ENCODE data around the gene MIDN.
"Not testable (repeated sequence)": the region's sequence is repeated elsewhere in the genome, so short reads cannot be mapped to it uniquely, and the experiment has no call there.

MIDN gene

DNA sequence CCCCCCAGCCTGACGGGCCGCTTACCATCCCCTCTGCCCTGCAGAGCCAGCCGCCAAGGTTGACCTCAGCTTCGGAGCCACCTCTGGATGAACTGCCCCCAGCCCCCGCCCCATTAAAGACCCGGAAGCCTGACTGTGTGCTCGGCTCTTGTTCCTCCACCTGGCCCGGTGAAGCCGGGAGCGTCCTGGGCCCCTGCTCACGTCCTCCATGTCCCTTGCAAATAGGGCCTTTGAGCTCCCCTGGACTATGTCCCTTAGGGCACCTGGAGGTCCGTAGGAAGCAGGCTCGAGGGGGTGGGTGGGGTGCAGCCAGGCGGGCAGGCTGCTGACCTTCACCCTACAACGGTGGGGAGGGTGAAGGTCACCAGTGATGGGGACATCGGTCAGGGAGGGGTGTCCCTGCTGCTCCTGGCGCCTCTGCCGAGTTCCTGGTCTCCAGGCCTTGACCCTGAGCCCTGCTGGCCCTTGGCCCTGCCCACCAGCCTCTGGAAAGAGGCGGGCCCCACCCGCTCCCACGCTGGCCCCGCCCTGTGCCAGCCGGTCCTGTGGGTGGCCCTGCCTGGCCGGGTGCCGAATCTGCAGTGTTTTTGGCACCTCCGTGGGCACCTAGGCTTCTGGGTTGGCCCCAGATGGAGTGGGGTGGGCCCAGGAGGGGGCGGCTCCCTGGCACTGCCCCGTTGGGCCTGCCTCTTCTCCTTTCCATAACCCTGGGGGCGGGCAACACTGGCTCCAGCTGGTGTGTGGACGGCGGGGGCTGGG, 3.5 kb upstream of the MIDN start:
- H3K4me3 ChIP-seq (ENCODE audit: low read depth, low read length), result no peak overlapping the region
- TF ChIP-seq, protein P1, sequence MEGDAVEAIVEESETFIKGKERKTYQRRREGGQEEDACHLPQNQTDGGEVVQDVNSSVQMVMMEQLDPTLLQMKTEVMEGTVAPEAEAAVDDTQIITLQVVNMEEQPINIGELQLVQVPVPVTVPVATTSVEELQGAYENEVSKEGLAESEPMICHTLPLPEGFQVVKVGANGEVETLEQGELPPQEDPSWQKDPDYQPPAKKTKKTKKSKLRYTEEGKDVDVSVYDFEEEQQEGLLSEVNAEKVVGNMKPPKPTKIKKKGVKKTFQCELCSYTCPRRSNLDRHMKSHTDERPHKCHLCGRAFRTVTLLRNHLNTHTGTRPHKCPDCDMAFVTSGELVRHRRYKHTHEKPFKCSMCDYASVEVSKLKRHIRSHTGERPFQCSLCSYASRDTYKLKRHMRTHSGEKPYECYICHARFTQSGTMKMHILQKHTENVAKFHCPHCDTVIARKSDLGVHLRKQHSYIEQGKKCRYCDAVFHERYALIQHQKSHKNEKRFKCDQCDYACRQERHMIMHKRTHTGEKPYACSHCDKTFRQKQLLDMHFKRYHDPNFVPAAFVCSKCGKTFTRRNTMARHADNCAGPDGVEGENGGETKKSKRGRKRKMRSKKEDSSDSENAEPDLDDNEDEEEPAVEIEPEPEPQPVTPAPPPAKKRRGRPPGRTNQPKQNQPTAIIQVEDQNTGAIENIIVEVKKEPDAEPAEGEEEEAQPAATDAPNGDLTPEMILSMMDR (IDR thresholded peaks at IDR 0.05; ENCODE audit: low read depth, low read length, missing control alignments), result no peak
- in situ Hi-C loops (cut with HindIII; ENCODE audit: low sequenced_read_pairs), result no loop called here
- no peak for DNase-seq (ENCODE audit: low read depth)

DNA sequence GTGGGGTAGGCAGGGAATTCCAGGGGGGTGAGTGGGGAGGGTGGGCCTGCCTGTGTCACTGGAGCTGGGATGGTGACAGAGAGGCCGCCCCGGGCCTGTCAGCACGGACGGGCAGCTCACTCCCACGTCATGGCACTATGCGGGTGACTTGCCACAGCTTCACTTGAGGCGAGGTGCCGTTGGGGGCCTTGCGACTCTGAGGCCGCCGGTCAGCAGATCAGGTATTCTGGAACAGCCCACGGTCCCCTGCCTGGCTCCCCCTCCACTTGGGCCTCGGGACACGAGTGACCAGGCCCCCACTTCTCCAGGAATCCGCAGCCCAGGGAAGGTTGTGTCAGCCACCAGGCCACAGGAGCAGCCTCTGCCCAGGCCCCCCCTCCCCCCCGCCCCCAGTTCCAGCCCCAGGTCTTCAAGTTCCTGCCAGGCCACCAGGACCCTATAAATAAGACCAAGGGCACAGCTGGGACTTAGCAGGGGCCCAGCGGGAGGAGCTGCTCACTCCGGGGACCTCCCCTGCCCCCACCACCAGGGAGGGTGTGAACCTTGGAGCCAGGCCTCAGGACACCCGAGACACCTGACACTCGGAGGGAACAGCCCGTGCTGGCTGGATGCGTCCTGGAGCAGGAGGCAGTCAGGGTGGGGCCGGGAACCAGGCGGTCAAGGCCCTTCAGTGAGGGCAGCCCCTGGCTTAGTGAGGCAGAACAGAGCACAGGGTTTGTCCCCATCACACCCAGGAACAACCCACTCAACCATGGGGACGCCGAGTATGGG, 2.7 kb upstream of the MIDN start:
- in situ Hi-C loops (cut with HindIII; ENCODE audit: low sequenced_read_pairs), result no loop called here
- TF ChIP-seq, protein P1 (IDR thresholded peaks at IDR 0.05; ENCODE audit: low read depth, low read length, missing control alignments), result no peak
- H3K4me3 ChIP-seq (ENCODE audit: low read depth, low read length), result no peak overlapping the region
- no peak for DNase-seq (ENCODE audit: low read depth)

DNA sequence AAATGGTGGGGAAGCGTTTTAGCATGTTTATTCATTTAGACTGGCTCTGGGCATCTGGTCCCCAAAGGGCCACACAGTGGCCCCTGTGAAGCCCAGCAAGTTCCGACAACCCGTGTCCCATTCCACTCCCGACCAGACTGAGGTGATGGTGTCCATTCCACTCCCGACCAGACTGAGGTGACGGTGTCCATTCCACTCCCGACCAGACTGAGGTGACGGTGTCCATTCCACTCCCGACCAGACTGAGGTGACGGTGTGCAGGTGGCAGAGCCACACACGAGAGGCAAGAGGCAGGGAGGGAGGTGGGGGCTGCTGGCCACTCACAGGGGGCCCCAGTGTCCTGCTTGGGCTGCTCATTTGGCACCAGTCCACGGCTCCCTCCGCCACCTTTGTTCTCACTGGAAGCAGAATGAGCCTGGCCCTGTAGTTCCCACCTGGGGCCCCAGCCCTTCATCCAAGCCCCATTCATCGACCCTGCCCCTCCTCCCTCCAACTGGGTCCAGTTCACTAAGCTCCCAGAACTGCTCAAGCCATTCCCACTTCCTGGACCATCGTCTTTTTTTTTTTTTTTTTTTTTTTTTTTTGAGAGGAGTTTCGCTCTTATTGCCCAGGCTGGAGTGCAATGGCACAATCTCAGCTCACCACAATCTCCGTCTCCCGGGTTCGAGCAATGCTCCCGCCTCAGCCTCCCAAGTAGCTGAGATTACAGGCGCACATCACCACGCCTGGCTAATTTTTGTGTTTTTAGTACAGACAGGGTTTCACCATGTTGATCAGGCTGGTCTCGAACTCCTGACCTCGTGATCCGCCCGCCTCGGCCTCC, 1.9 kb upstream of the MIDN start:
- DNase-seq (ENCODE audit: low read depth); H3K4me3 ChIP-seq (ENCODE audit: low read depth, low read length); in situ Hi-C loops (cut with HindIII; ENCODE audit: low sequenced_read_pairs): not testable (repeated sequence)

DNA sequence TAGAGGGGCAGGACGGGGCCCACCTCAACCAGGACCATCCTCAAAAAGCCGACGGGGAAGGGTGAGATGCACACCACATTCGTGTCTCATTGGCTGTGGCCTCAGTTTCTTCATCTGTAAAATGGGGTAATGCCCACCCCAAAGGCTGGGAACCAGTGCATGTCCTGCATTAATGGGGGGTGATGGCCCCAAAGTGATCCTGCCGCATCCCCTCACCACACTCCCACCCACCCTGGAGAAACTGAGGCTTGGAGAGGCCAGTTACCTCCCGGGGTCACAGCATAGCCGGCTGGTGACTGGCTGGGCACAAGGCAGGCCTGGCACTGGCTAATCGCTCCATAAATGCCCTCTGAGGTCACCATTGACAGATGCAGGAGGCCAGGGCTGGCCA, 640 bp upstream of the MIDN start:
- in situ Hi-C loops (cut with HindIII; ENCODE audit: low sequenced_read_pairs), result no loop called here
- DNase-seq (ENCODE audit: low read depth), result no peak
- TF ChIP-seq, protein P1 (IDR thresholded peaks at IDR 0.05; ENCODE audit: low read depth, low read length, missing control alignments), result no peak

DNA sequence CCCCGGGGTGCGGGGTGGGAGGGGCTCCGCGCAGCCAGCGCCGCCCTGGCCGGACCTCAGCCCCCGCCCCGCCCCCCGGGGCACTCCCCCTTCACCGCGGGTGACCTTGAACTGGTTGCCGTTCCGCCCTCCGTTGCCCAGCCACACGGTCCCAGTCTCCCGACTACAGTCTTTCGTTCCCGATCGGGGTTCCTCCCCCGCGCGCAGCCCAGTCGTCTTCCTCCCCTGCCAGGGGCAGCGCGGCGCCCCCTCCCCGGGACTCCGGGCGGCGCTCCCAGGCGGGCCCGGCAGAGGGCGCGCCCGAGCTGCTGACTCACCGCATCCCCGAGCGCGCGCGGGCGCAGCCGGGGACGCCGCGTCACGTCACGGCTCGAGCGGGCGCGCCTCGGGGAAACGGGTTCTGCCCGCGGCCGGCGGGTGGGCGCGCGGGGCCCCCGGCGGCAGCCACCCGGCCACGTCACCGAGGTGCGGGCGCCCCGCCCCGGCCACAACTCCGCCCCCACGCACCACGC, 459 bp downstream of the MIDN start:
- in situ Hi-C loops (cut with HindIII; ENCODE audit: low sequenced_read_pairs), result no loop called here
- no peak for DNase-seq (ENCODE audit: low read depth)
- peak overlapping the region; percentile 64 for H3K4me3 ChIP-seq (ENCODE audit: low read depth, low read length)
- TF ChIP-seq, protein P1 (IDR thresholded peaks at IDR 0.05; ENCODE audit: low read depth, low read length, missing control alignments), result peak; percentile 63

More for the DNA sequence above, 640 bp upstream of the MIDN start:
- peak overlapping the region; percentile 64 for H3K4me3 ChIP-seq (ENCODE audit: low read depth, low read length)

DNA sequence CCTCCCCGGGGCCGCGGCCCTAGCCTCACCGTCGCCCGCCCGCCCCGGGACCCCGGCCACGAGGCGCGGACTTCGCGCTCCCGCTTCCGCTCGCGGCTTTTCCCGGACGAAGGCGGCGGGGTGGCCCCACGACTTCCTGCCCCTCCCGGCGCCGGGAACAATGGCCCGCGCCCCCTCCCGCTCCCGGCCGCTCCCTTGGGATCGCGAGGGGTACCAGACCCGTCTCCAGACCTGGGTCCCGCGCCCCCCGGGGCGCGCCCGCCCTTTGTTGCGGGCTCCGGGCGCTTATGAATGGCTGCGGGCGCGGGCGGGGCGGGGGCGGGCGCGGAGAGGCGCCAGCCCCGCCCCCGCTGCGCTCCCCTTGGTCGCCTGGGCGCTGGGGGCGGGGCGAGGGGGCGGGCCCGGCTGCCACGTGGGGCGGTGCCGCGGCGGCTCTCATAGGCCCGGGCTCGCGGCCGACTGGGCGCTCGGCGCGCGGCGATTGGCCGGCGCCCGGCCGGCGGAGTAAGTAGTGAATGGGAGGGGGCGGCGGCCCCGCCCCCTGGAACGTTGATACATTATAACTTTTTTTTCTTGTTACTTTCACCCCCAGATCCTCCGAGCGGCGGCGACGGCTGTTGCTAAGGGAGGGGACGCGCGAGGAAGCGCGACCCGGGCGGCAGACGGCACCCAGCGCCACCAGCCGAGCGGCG, 1.1 kb downstream of the MIDN start:
- in situ Hi-C loops (cut with HindIII; ENCODE audit: low sequenced_read_pairs), result no loop called here
- peak; percentile 88 for DNase-seq (ENCODE audit: low read depth)
- TF ChIP-seq, protein P1 (IDR thresholded peaks at IDR 0.05; ENCODE audit: low read depth, low read length, missing control alignments), result no peak
- peak overlapping the region; percentile 77 for H3K4me3 ChIP-seq (ENCODE audit: low read depth, low read length)

Data from astrocyte of the cerebellum (primary cell).